Coronary artery (tissue), 2 donors: ENCODE results near the gene TRIM69.
"Not testable (repeated sequence)": the region's sequence is repeated elsewhere in the genome, so short reads cannot be mapped to it uniquely, and the experiment has no call there.

Experiments used
- DNase-seq: peaks from one replicate; pipeline ENCODE4 v3.0.0-alpha.2; 2017; ENCODE audit warnings: low spot score
- H3K27ac ChIP-seq, 2 donors: fragments of 200-600 bp; sonication (generic); one replicate each; pipeline ENCODE4 v1.5.1; 2016 to 2019
- H3K4me3 ChIP-seq: fragments of 200-600 bp; sonication (generic); 2 replicates; pipeline ENCODE4 v1.5.1; 2016; ENCODE audit warnings: mild to moderate bottlenecking, moderate library complexity
- TF ChIP-seq, protein P1 (sequence below): fragments of 200-600 bp; sonication (generic); IDR thresholded peaks from one replicate; pipeline ENCODE4 v1.5.1; 2019; ENCODE audit warnings: antibody characterized with exemption

TRIM69 gene

GRCh38 chr15:44726568-44727484 is 9.5 kb upstream of the TRIM69 start:
- DNase-seq = no peak
- TF ChIP-seq, protein P1, sequence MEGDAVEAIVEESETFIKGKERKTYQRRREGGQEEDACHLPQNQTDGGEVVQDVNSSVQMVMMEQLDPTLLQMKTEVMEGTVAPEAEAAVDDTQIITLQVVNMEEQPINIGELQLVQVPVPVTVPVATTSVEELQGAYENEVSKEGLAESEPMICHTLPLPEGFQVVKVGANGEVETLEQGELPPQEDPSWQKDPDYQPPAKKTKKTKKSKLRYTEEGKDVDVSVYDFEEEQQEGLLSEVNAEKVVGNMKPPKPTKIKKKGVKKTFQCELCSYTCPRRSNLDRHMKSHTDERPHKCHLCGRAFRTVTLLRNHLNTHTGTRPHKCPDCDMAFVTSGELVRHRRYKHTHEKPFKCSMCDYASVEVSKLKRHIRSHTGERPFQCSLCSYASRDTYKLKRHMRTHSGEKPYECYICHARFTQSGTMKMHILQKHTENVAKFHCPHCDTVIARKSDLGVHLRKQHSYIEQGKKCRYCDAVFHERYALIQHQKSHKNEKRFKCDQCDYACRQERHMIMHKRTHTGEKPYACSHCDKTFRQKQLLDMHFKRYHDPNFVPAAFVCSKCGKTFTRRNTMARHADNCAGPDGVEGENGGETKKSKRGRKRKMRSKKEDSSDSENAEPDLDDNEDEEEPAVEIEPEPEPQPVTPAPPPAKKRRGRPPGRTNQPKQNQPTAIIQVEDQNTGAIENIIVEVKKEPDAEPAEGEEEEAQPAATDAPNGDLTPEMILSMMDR = no peak

GRCh38 chr15:44727485-44728231 is 8.7 kb upstream of the TRIM69 start:
- TF ChIP-seq, protein P1 = no peak
- DNase-seq = no peak
- H3K4me3 ChIP-seq = no peak overlapping the region
- peak overlapping the region; percentile 92 to 97 for H3K27ac ChIP-seq

More at GRCh38 chr15:44726568-44727484, 9.5 kb upstream of the TRIM69 start:
- Histone ChIP-seq H3K4me3 (peak overlapping the region; percentile 29), H3K27ac (peak overlapping the region; percentile 92 to 97)

DNA sequence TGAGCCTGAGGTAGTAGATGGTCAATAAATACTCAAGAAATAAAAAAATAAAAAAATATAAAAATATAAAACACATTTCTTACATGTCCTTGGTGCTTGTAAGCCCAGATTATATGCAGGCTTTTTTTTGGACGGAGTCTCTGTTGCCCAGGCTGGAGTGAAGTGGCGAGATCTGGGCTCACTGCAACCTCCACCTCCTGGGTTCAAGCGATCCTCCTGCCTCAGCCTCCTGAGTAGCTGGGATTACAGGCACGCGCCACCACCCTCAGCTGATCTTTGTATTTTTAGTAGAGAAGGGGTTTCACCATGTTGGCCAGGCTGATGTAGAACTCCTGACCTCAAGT is 8.1 kb upstream of the TRIM69 start:
- DNase-seq = not testable (repeated sequence)
- Histone ChIP-seq H3K4me3 (peak overlapping the region; percentile 86), H3K27ac (peak overlapping the region; percentile 92 to 97)

- TF ChIP-seq, protein P1 = no peak
- Histone ChIP-seq H3K4me3 (peak overlapping the region; percentile 86), H3K27ac (peak overlapping the region; percentile 92 to 97)
- peak; percentile 99 for DNase-seq
These were observed 7.5 kb upstream of the TRIM69 start for GRCh38 chr15:44728576-44729407.

DNA sequence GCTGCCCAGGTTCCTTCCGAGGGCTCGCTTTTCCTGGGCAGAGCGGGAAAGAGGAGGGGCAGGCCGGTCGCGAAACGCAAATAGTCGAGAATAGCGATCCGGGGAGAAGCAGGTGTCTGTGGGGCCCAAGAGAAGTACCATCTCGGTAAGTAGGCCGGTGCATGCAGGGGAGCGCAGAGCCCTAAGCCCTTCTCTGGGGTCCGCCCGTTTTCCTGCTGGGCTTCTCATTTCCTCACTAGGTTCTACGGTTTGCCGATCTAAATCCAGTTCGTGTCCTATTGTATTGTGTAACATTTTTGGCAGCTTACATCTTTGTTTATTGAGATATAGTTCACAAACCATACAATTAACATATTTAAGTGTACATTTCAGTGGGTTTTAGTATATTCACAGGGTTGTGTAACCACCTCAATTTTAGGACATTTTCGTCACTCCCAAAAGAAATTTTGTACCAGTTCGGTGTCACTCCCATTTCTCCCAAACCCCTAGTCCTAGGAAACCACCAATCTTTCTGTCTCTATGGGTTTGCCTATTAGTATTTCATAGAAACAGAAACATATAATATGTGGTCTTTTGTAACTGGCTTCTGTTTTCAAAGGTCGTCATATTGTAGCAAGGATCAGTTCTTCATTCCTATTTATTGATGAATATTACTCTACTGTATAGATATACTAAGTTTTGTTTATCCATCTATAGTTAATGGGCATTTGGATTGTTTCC is 6.8 kb upstream of the TRIM69 start:
- H3K4me3 ChIP-seq = peak overlapping the region; percentile 86
- no peak for DNase-seq
- TF ChIP-seq, protein P1 = no peak
- peak overlapping the region; percentile 92 to 97 for H3K27ac ChIP-seq

DNA sequence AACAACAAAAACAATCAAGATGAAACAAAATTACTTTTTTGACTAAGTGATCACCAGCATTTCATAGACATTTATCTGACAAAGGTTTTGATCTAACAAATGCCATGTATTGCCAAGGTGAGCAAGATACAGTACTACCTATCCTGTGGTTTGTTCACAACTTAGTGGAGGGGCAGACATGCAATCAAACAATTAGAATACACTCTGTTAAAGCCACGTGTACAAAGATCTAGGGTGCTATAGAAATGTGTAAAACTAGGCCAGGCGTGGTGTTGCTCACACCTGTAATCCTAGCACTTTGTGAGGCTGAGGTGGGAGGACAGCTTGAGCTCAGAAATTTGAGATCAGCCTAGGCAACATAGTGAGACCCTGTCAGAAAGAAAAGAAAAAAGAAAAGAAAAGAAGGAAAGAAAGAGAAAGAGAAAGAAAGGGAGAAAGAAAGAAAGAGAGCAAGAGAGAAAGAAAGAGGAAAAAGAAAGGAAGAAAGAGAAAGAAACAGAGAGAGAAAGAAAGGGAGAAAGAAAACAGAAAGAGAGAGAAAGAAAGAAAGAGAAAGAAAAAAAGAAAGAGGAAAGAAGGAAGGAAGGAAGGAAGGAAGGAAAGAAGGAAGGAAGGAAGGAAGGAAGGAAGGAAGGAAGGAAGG is 1.4 kb upstream of the TRIM69 start:
- TF ChIP-seq, protein P1 = no peak
- Histone ChIP-seq H3K4me3 (no peak overlapping the region), H3K27ac (peak overlapping the region; percentile 17 to 81)
- DNase-seq = no peak
